Smooth muscle cell (in vitro differentiated cells): ENCODE measurements around the gene CATSPER3. TPM values are rescaled to one million over a fixed set of nuclear protein-coding genes. Genes with fewer than 3 reads are reported as not detected.

Source experiments
- DNase-seq: peaks from one replicate; lab custom pipeline; 2025; ENCODE audit not compliant: unreplicated experiment; lab: John Stamatoyannopoulos, UW
- H2AFZ ChIP-seq: fragments of 200-600 bp; sonication (generic); 2 replicates; pipeline ENCODE4 v1.6.0; 2016; ENCODE audit warnings: antibody characterized with exemption, low read depth, mild to moderate bottlenecking
- H3F3A ChIP-seq: fragments of 200-600 bp; sonication (generic); 2 replicates; pipeline ENCODE4 v1.6.0; 2017; ENCODE audit warnings: antibody characterized with exemption, low read depth
- H3K27ac ChIP-seq: fragments of 200-600 bp; sonication (generic); 2 replicates; pipeline ENCODE4 v1.5.1; 2016; ENCODE audit warnings: low read depth, mild to moderate bottlenecking
- H3K27me3 ChIP-seq: fragments of 200-600 bp; sonication (generic); 2 replicates; pipeline ENCODE4 v1.6.1; 2016; ENCODE audit warnings: low read depth, mild to moderate bottlenecking
- H3K36me3 ChIP-seq: fragments of 200-600 bp; sonication (generic); 2 replicates; pipeline ENCODE4 v1.5.1; 2016; ENCODE audit warnings: low read depth
- H3K4me1 ChIP-seq: fragments of 200-600 bp; sonication (generic); 2 replicates; pipeline ENCODE4 v1.5.1; 2016; ENCODE audit warnings: low read depth
- H3K4me2 ChIP-seq: fragments of 200-600 bp; sonication (generic); 2 replicates; pipeline ENCODE4 v1.6.0; 2016; ENCODE audit warnings: mild to moderate bottlenecking
- H3K4me3 ChIP-seq: fragments of 200-600 bp; sonication (generic); 2 replicates; pipeline ENCODE4 v1.5.1; 2016; ENCODE audit warnings: mild to moderate bottlenecking
- H3K79me2 ChIP-seq: fragments of 200-600 bp; sonication (generic); 2 replicates; pipeline ENCODE4 v1.6.0; 2016; ENCODE audit warnings: low read depth, mild to moderate bottlenecking
- H3K9ac ChIP-seq: fragments of 200-600 bp; sonication (generic); 2 replicates; pipeline ENCODE4 v1.6.0; 2016; ENCODE audit warnings: low read depth
- H3K9me3 ChIP-seq: fragments of 200-600 bp; sonication (generic); replicated peaks from 2 replicates; pipeline ENCODE4 v1.5.1; 2016; ENCODE audit warnings: low read depth
- H4K20me1 ChIP-seq: fragments of 200-600 bp; sonication (generic); 2 replicates; pipeline ENCODE4 v1.6.0; 2016; ENCODE audit warnings: low read depth
- WGBS: methylation state at CpG from one replicate; pipeline ENCODE4 v1.1.7; 2016; ENCODE audit warnings: low lambda C conversion rate; 5-methylcytosine and 5-hydroxymethylcytosine counted together
- polyA plus RNA-seq: library from polyadenylated mRNA; unstranded; fragments of >200 nt; fragmentation: Nextera tagmentation; extraction: Ambion mirVana; gene quantifications from 2 replicates; pipeline ENCODE4 v1.2.1, GENCODE V29; 2016
- total RNA-seq: library from RNA; depleted of rRNA; stranded (reverse); fragments of >200 nt; gene quantifications from 2 replicates; pipeline ENCODE4 v1.2.3, GENCODE V29; 2014
- TF ChIP-seq, protein P1 (sequence below): fragments of 200-600 bp; sonication (generic); IDR thresholded peaks from 2 replicates; pipeline ENCODE4 v1.5.1; 2017; ENCODE audit warnings: borderline replicate concordance, mild to moderate bottlenecking, antibody characterized with exemption; ENCODE audit not compliant: insufficient read depth, poor library complexity, severe bottlenecking

The CATSPER3 gene
- total and polyA plus RNA-seq, 2 experiments from 2014 or later, result not detected

DNA sequence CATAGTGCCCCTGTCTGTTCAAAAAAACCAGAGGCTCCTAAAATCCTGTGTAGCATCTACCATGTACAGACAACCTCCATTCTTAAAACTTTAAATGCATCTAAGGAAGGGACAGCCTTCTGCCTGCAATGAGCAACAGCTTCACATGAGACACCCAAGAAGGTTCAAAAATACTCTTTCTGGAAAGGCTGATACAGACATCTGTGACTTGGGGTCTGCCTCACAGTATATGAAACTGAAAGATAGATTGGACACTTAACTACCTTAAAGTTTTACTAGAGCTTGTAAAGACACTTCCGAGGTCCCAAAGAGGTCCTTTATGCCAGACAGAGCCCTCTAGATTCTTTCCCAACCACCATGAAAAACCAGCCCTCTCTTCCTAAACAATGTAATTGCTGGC is 28.2 kb upstream of the CATSPER3 start:
- no peaks in the 10 kb centered on the region for H3F3A ChIP-seq
- H3K27ac ChIP-seq, result no peak overlapping the region
- H3K36me3 ChIP-seq, result no peaks in the 10 kb centered on the region
- H3K4me2 ChIP-seq, result no peak overlapping the region
- no peak overlapping the region for H2AFZ ChIP-seq
- H3K27me3 ChIP-seq, result no peaks in the 10 kb centered on the region
- H3K79me2 ChIP-seq, result no peaks in the 10 kb centered on the region
- no peak overlapping the region for H3K9ac ChIP-seq
- 93% methylated on average over 1 of the region's 1 CpG for WGBS
- TF ChIP-seq, protein P1, sequence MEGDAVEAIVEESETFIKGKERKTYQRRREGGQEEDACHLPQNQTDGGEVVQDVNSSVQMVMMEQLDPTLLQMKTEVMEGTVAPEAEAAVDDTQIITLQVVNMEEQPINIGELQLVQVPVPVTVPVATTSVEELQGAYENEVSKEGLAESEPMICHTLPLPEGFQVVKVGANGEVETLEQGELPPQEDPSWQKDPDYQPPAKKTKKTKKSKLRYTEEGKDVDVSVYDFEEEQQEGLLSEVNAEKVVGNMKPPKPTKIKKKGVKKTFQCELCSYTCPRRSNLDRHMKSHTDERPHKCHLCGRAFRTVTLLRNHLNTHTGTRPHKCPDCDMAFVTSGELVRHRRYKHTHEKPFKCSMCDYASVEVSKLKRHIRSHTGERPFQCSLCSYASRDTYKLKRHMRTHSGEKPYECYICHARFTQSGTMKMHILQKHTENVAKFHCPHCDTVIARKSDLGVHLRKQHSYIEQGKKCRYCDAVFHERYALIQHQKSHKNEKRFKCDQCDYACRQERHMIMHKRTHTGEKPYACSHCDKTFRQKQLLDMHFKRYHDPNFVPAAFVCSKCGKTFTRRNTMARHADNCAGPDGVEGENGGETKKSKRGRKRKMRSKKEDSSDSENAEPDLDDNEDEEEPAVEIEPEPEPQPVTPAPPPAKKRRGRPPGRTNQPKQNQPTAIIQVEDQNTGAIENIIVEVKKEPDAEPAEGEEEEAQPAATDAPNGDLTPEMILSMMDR, result no peak
- no peaks in the 10 kb centered on the region for H4K20me1 ChIP-seq
- no peaks in the 10 kb centered on the region for H3K9me3 ChIP-seq
- DNase-seq, result no peak
- H3K4me3 ChIP-seq, result no peak overlapping the region
- H3K4me1 ChIP-seq, result peaks cover 18% of the 10 kb centered on the region

DNA sequence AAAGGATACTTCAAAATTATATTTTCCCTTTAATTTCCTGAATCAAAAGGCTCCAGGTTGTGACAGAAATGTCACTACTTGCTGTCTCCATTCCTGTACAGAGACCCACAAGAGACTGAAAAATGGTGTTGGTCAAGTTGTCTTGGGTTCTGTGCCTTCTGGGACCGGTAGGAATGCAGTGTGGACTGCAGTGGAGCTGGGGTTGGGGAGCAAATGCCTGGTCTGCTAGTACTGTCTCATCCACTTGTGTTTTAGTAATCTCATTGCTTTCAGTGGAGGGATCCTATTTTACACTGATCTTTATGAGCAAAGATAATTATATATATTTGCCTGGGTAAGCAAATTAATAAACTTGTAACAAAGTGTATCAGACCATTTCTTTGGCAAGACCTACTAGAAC is 24.2 kb upstream of the CATSPER3 start:
- no peaks in the 10 kb centered on the region for H3K79me2 ChIP-seq
- WGBS, result 67% methylated on average over 1 of the region's 1 CpG

DNA sequence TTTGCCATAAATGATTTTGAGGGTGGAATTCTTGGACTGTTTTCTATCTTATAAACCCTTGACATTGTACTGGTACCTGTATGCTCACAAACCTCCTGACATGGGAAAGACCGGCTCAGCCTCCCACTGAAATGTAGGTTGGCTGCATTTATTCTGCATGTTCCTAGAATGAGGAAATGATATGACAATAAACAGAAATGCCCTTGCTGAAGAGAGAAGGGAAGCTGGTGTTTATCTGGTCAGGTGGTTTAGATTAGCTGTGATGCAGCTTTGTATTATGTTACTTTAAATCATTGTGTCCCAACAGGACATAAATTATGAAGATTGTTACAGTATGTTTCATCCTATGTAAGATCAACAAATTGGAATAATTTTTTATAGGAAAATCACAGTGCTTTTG is 23.1 kb upstream of the CATSPER3 start:
- no peak for DNase-seq
- H3K79me2 ChIP-seq, result no peaks in the 10 kb centered on the region
- WGBS, result 95% methylated on average over 1 of the region's 1 CpG
- H3K4me2 ChIP-seq, result no peak overlapping the region
- no peak overlapping the region for H3K27ac ChIP-seq
- H4K20me1 ChIP-seq, result no peaks in the 10 kb centered on the region
- H3K27me3 ChIP-seq, result no peaks in the 10 kb centered on the region
- H3K4me3 ChIP-seq, result no peak overlapping the region
- H3F3A ChIP-seq, result no peaks in the 10 kb centered on the region
- TF ChIP-seq, protein P1, result no peak
- H3K4me1 ChIP-seq, result no peaks in the 10 kb centered on the region
- H3K36me3 ChIP-seq, result no peaks in the 10 kb centered on the region
- H2AFZ ChIP-seq, result no peak overlapping the region
- no peak overlapping the region for H3K9ac ChIP-seq
- H3K9me3 ChIP-seq, result no peaks in the 10 kb centered on the region

More for the DNA sequence above, 24.2 kb upstream of the CATSPER3 start:
- Histone ChIP-seq H3K9ac (no peak overlapping the region), H3K4me2 (no peak overlapping the region), H3K36me3 (no peaks in the 10 kb centered on the region), H3K27ac (no peak overlapping the region), H3F3A (no peaks in the 10 kb centered on the region), H3K4me1 (peaks cover 7% of the 10 kb centered on the region), H3K9me3 (no peaks in the 10 kb centered on the region), H4K20me1 (no peaks in the 10 kb centered on the region), H3K4me3 (no peak overlapping the region), H3K27me3 (no peaks in the 10 kb centered on the region), H2AFZ (no peak overlapping the region)
- TF ChIP-seq, protein P1, result no peak
- DNase-seq, result no peak

GRCh38 chr5:134945041-134945440 is 22.7 kb upstream of the CATSPER3 start:
- H3K4me3 ChIP-seq, result no peak overlapping the region
- H3K9ac ChIP-seq, result no peak overlapping the region
- H2AFZ ChIP-seq, result no peak overlapping the region
- WGBS, result 92% methylated on average over 2 of the region's 2 CpGs
- TF ChIP-seq, protein P1, result no peak
- no peaks in the 10 kb centered on the region for H4K20me1 ChIP-seq
- DNase-seq, result no peak
- no peaks in the 10 kb centered on the region for H3K36me3 ChIP-seq
- no peak overlapping the region for H3K4me2 ChIP-seq
- H3K27me3 ChIP-seq, result no peaks in the 10 kb centered on the region
- H3K9me3 ChIP-seq, result no peaks in the 10 kb centered on the region
- H3F3A ChIP-seq, result no peaks in the 10 kb centered on the region
- H3K79me2 ChIP-seq, result no peaks in the 10 kb centered on the region
- H3K27ac ChIP-seq, result no peak overlapping the region
- no peaks in the 10 kb centered on the region for H3K4me1 ChIP-seq
